HG03103 (cell line): Measurements from ENCODE around the gene ADAM11.

Experiments used
- ATAC-seq: cut with Tn5 transposase; IDR thresholded peaks from one replicate; pipeline ENCODE4 v1.9.1; 2021; ENCODE audit warnings: low read depth; ENCODE audit not compliant: unreplicated experiment

The ADAM11 gene

GRCh38 chr17:44757045-44757917, 1.5 kb upstream of the ADAM11 start:
- no peak for ATAC-seq

- no peak for ATAC-seq
These were observed 822 bp upstream of the ADAM11 start for GRCh38 chr17:44757918-44758413.

- ATAC-seq = no peak
These were observed 513 bp downstream of the ADAM11 start for GRCh38 chr17:44759086-44759915.

DNA sequence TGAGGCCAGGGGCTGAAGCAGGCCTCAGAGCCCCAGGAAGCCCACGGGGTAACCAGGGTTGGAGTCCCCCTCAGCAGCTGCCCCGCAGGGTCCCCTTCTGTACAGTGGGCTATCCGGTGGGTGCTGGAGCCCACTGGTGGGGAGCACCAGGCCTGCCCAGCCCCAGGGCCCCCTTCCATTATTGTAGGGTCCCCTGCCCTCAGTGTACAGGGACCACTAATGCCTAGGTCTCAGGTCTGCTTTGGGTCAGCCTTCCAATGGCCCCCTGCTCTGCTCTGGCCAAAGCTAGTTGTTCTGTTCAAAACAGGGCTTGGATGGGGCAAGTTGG, 1.1 kb downstream of the ADAM11 start:
- no peak for ATAC-seq

GRCh38 chr17:44760474-44761308, 1.9 kb downstream of the ADAM11 start:
- ATAC-seq = no peak

- ATAC-seq = no peak
These were observed 3.4 kb downstream of the ADAM11 start for GRCh38 chr17:44761932-44762810.

DNA sequence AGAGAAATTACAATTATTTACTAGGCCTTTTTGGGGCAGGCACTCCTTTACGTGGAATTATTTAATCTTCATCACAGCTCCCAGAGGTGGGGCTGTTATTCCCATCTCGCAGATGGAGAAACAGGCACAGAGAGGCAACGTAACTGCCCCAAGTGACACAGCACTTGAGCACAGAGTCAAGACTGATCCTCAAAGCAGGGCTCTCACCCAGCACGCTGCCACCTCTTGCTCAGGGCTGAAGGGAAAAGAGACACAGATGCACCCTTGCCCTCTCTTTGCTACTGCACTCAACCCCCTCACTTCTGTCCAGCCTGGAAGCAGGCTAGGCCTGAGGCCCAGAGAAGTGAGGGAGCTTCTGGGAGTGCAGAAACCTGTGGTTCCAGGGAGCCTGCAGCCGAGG, 4.4 kb downstream of the ADAM11 start:
- ATAC-seq = no peak

GRCh38 chr17:44765965-44766364, 7.2 kb downstream of the ADAM11 start:
- no peak for ATAC-seq

DNA sequence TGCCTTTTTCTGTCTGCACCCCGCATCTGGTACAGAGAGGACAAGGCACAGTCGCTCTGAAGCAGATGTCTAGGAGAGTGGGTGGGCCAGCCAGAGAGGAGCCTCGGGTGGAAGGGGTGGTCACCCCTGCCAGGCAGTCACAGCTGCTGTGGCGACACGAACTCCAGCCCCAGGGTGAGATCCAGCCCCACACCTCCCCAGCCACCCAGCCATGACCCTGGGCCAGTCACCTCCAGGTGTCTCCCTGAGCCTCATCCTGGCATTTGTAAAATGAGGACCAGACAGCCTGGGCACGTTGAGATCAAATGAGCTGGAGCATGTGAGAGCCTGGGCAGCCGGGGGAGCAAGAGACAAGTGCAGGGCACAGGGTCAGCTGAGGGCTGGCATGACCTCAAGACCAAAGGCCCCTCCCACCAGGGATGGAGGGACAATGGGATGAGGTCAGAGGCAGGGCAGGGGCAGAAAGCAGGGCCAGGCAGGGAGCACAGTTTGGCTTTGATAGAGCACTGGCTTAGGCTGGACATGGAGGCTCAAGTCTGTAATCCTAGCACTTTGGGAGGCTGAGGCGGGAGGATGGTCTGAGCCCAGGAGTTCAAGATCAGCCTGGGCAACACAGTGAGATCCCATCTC, 7.7 kb downstream of the ADAM11 start:
- ATAC-seq = no peak

DNA sequence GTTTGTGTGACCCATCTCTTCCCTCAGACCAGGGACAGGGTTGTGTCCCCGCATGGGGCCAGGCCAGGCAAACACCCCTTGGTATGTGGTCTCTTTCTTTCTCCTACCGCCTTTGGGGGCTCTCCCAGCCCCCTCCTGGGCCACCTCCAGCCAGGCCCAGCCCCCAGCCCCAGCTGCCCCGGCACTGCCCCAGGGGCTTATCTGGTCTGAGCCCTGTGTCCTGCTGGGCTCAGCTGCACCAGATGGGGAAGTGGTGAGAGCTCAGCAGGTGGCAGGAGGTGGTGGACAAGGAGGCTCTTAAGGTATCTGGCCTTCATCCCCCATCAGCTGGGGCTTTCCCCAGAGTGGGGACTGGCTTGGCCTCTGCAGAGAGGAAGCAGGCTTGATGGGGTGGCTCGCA, 8.7 kb downstream of the ADAM11 start:
- no peak for ATAC-seq

DNA sequence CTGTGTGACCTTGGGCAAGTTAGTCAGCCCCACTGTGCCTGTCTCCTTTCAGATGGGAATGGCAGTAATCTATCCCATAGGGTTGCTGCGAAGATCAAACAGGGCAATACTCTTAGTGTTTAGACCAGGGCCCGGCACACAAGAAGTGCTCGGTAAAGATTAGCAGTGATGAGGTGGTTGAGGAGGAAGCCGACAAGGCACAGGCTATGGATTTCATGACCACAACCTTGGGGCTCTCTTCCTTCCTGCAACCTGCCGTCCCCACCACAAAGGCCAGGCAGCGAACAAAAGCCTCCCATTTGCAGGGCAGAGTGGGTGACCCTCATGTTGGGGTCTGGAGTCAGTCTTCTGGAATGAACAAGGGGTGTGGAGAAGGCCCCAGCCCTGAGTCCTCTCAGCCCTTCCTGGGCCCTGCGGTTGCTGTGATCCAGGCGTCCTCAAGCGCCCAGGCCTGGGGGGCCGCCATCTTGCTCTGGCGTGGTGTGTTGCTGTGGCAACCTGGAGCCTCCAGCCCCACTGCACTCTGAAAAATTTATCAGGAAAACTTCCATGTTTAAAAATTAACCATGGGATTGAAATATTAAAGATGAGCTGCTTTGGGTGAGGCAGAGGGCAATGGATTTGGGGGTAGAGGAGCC, 9.8 kb downstream of the ADAM11 start:
- no peak for ATAC-seq

GRCh38 chr17:44769230-44769629, 10.4 kb downstream of the ADAM11 start:
- no peak for ATAC-seq

DNA sequence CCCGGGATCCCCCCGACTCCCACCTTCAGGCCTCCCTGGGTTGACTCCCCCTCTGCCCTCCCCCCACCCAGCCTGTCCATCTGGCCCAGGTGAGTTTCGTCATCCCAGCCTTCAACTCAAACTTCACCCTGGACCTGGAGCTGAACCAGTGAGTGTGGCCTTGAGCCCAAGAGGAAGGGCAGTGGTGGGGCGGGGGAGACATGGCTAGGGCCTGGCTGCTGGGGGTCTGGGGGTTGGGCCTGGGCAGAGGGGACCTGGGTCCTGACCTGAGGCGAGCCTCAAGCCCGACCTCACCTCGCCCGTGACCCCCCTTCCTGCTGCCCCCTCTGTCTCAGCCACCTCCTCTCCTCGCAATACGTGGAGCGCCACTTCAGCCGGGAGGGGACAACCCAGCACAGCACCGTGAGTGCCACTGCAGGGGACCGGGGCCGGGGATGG, 10.9 kb downstream of the ADAM11 start:
- no peak for ATAC-seq

DNA sequence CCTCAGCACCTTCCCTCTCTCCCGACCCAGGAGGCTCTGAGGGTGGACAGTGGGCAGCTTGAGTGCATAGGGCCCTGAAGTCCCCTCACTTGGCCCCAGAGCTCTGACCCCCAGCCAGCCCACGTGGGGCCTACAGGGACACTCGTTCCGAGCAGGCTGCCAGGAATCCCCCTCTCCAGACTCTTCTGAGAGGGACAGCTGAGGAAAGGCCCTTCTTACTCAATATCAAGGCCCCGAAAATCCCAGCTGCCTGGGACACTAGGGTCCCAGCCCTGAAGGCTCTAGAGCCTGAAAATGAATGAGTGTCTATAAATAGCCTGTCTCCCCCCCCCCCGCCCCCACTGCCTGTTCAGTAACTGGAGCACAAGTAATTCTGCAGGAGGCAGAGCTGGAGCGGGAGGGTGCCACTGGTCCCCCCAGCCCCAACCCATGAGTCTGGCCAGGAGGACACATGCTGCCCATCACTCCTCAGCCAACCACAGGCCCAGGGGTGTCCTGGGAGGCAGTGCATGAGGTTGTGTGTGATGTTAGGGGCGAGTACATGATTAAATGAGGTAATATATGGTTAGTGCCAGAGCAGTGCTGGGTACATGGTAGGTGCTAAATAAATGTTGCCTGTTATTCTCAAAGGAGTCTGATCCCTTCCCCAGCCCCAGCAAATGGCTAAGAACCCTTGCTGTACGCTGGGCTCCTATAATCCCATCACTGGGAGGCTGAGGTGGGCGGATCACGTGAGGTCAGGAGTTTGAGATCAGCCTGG, 11.6 kb downstream of the ADAM11 start:
- no peak for ATAC-seq

DNA sequence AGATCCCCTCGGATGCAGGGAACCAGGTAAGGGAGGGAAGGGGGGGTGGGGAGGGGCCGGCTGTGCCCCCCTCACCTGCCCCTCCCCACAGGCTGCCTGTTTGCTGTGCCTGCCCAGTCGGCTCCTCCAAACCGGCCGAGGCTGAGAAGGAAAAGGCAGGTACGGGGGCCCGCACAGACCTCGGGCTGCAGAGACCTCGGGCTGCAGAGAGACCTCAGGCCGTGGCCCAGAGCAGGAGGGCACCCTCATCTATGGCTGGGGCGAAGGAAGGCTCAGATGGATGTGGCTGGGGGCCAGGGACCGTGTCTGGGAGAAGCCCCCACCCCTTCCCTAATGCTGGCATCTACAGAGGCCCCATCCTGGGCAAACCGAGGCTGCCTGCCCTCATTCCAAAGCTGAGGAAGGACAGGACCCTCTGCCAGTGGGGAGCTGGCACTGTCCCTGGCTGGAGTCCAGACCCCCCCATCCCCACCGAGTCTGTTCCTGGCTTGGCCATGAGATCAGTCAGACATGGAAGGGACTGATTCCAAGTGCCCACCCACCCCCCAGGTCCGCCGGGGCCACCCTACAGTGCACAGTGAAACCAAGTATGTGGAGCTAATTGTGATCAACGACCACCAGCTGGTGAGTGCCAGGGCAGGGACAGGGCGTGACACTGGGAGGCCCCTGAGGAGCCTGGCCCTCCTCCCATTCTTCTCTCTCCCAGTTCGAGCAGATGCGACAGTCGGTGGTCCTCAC, 13.7 kb downstream of the ADAM11 start:
- no peak for ATAC-seq

DNA sequence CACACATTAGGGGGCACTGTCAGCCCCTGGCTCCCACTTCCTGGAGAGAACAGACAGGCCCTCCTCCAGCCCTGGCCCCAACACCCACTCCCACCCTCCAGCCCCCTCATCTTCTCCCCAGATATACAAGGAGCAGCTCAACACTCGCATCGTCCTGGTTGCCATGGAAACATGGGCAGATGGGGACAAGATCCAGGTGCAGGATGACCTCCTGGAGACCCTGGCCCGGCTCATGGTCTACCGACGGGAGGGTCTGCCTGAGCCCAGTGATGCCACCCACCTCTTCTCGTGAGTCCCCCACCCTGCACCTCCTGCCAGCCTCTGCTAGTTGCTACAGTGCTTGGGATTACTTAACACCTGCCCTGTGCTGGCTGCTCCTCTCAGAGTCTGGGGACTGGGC, 14.4 kb downstream of the ADAM11 start:
- no peak for ATAC-seq
